Neural cell (in vitro differentiated cells): ENCODE data around the gene WDFY3. TPM values are rescaled to one million over a fixed set of nuclear protein-coding genes. Genes with fewer than 3 reads are reported as not detected.

Experiments used
- H2AFZ ChIP-seq: fragments of 200-600, 300-800 bp; sonication (generic), shearing (Covaris generic); 2 replicates; pipeline ENCODE4 v1.6.0; 2014; ENCODE audit warnings: low read depth, mild to moderate bottlenecking, antibody characterized with exemption, low read length, moderate library complexity
- H3F3A ChIP-seq: fragments of 200-600 bp; shearing (Covaris generic); 2 replicates; pipeline ENCODE4 v1.6.1; 2016; ENCODE audit warnings: mild to moderate bottlenecking, moderate library complexity, mixed read lengths, antibody characterized with exemption, low read length; ENCODE audit not compliant: insufficient read depth, poor library complexity, severe bottlenecking
- H3K27ac ChIP-seq: fragments of 200-600, 300-800 bp; sonication (generic), shearing (Covaris generic); 2 replicates; pipeline ENCODE4 v1.5.1; 2014; ENCODE audit warnings: mild to moderate bottlenecking, low read length, moderate library complexity
- H3K27me3 ChIP-seq: fragments of 300-800, 200-600 bp; sonication (generic), shearing (Covaris generic); 2 replicates; pipeline ENCODE4 v1.6.0; 2014; ENCODE audit warnings: mild to moderate bottlenecking, low read depth, low read length, moderate library complexity; ENCODE audit not compliant: insufficient read depth
- H3K36me3 ChIP-seq: fragments of 300-800, 200-600 bp; sonication (generic), shearing (Covaris generic); 2 replicates; pipeline ENCODE4 v1.5.1; 2014; ENCODE audit warnings: mild to moderate bottlenecking, antibody characterized with exemption, low read length, moderate library complexity; ENCODE audit not compliant: insufficient read depth
- H3K4me2 ChIP-seq: fragments of 300-800, 200-600 bp; sonication (generic), shearing (Covaris generic); 2 replicates; pipeline ENCODE4 v1.6.0; 2014; ENCODE audit warnings: mild to moderate bottlenecking, low read length
- H3K4me3 ChIP-seq: fragments of 300-800, 200-600 bp; sonication (generic), shearing (Covaris generic); 2 replicates; pipeline ENCODE4 v1.5.1; 2014; ENCODE audit warnings: mild to moderate bottlenecking, low read length, moderate library complexity
- H3K79me2 ChIP-seq: fragments of 200-600 bp; shearing (Covaris generic); replicated peaks from 2 replicates; pipeline ENCODE4 v1.6.0; 2014; ENCODE audit warnings: mild to moderate bottlenecking, low read length, moderate library complexity; ENCODE audit not compliant: insufficient read depth
- H3K9ac ChIP-seq: fragments of 300-800, 200-600 bp; sonication (generic), shearing (Covaris generic); 2 replicates; pipeline ENCODE4 v1.6.1; 2016; ENCODE audit warnings: mild to moderate bottlenecking, low read length, mixed read lengths
- H3K9me2 ChIP-seq: fragments of 200-600 bp; shearing (Covaris generic); 2 replicates; pipeline ENCODE4 v1.6.1; 2016; ENCODE audit warnings: mild to moderate bottlenecking, low read length, mixed read lengths; ENCODE audit not compliant: insufficient read depth
- H3K9me3 ChIP-seq: fragments of 200-600, 300-800 bp; sonication (generic), shearing (Covaris generic); 2 replicates; pipeline ENCODE4 v1.6.1; 2016; ENCODE audit warnings: mild to moderate bottlenecking, mixed run types, low read length, moderate library complexity, mixed read lengths
- H4K20me1 ChIP-seq: fragments of 200-600 bp; shearing (Covaris generic); 2 replicates; pipeline ENCODE4 v1.6.1; 2016; ENCODE audit warnings: mild to moderate bottlenecking, mixed run types; ENCODE audit not compliant: insufficient read depth
- CTCF ChIP-seq: fragments of 450-650 bp; IDR thresholded peaks from 2 replicates; pipeline ENCODE4 v1.5.1; 2014; ENCODE audit warnings: antibody characterized with exemption, mild to moderate bottlenecking, moderate library complexity; ENCODE audit not compliant: poor library complexity, severe bottlenecking
- EP300 ChIP-seq: fragments of 450-650 bp; conservative IDR thresholded peaks from 2 replicates; pipeline ENCODE4 v1.6.1; 2014; ENCODE audit warnings: antibody characterized with exemption, mild to moderate bottlenecking, moderate library complexity; ENCODE audit not compliant: poor library complexity, severe bottlenecking
- EZH2 ChIP-seq: fragments of 200-600, 300-800 bp; shearing (Covaris generic), sonication (generic); IDR thresholded peaks from 2 replicates; pipeline ENCODE4 v1.6.1; 2014; ENCODE audit warnings: antibody characterized with exemption, low read length, borderline replicate concordance, mild to moderate bottlenecking; ENCODE audit not compliant: insufficient read depth, poor library complexity, severe bottlenecking
- MXI1 ChIP-seq: fragments of 450-650 bp; conservative IDR thresholded peaks from 2 replicates; pipeline ENCODE4 v1.6.1; 2014; ENCODE audit warnings: antibody characterized with exemption, mild to moderate bottlenecking; ENCODE audit not compliant: poor library complexity, severe bottlenecking
- POLR2AphosphoS5 ChIP-seq: IDR thresholded peaks from 2 replicates; pipeline ENCODE4 v1.6.1; 2012
- RAD21 ChIP-seq: fragments of 450-650 bp; conservative IDR thresholded peaks from 2 replicates; pipeline ENCODE4 v1.6.1; 2014; ENCODE audit warnings: antibody characterized with exemption, mild to moderate bottlenecking, moderate library complexity
- SMC3 ChIP-seq: fragments of 450-650 bp; conservative IDR thresholded peaks from 2 replicates; pipeline ENCODE4 v1.6.1; 2014; ENCODE audit warnings: antibody characterized with exemption, mild to moderate bottlenecking, moderate library complexity; ENCODE audit not compliant: poor library complexity
- TAF1 ChIP-seq: IDR thresholded peaks from 2 replicates; pipeline ENCODE4 v1.6.1; 2012; ENCODE audit warnings: low read depth
- polyA plus RNA-seq: library from polyadenylated mRNA; depleted of rRNA; stranded (reverse); fragments of >200 nt; gene quantifications from 2 replicates; pipeline ENCODE4 v1.2.3, GENCODE V29; 2014
- TF ChIP-seq, protein P1 (sequence below): IDR thresholded peaks from 2 replicates; pipeline ENCODE4 v1.6.1; 2012; ENCODE audit warnings: borderline replicate concordance

WDFY3 gene
- polyA plus RNA-seq, 1 donor from 2014 or later: 39.8 TPM

- TF ChIP-seq POLR2AphosphoS5 (no peak), TAF1 (no peak), RAD21 (no peak), SMC3 (no peak)
- TF ChIP-seq, protein P1, sequence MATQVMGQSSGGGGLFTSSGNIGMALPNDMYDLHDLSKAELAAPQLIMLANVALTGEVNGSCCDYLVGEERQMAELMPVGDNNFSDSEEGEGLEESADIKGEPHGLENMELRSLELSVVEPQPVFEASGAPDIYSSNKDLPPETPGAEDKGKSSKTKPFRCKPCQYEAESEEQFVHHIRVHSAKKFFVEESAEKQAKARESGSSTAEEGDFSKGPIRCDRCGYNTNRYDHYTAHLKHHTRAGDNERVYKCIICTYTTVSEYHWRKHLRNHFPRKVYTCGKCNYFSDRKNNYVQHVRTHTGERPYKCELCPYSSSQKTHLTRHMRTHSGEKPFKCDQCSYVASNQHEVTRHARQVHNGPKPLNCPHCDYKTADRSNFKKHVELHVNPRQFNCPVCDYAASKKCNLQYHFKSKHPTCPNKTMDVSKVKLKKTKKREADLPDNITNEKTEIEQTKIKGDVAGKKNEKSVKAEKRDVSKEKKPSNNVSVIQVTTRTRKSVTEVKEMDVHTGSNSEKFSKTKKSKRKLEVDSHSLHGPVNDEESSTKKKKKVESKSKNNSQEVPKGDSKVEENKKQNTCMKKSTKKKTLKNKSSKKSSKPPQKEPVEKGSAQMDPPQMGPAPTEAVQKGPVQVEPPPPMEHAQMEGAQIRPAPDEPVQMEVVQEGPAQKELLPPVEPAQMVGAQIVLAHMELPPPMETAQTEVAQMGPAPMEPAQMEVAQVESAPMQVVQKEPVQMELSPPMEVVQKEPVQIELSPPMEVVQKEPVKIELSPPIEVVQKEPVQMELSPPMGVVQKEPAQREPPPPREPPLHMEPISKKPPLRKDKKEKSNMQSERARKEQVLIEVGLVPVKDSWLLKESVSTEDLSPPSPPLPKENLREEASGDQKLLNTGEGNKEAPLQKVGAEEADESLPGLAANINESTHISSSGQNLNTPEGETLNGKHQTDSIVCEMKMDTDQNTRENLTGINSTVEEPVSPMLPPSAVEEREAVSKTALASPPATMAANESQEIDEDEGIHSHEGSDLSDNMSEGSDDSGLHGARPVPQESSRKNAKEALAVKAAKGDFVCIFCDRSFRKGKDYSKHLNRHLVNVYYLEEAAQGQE: no peak
- H3K36me3 ChIP-seq: no peaks in the 10 kb centered on the region
- H3K9me3 ChIP-seq: no peaks in the 10 kb centered on the region
- H3K27ac ChIP-seq: no peak overlapping the region
- H2AFZ ChIP-seq: no peak overlapping the region
- no peak overlapping the region for H3K4me3 ChIP-seq
- no peak overlapping the region for H3K9ac ChIP-seq
- no peaks in the 10 kb centered on the region for H4K20me1 ChIP-seq
- H3K9me2 ChIP-seq: no peaks in the 10 kb centered on the region
- no peaks in the 10 kb centered on the region for H3K27me3 ChIP-seq
- H3K4me2 ChIP-seq: no peak overlapping the region
- H3K79me2 ChIP-seq: no peaks in the 10 kb centered on the region
- no peaks in the 10 kb centered on the region for H3F3A ChIP-seq
These were observed 7.4 kb upstream of the WDFY3 start for GRCh38 chr4:84973856-84974255.

- Histone ChIP-seq H3K9me2 (no peaks in the 10 kb centered on the region), H4K20me1 (no peaks in the 10 kb centered on the region), H3F3A (peaks cover 3% of the 10 kb centered on the region), H3K9ac (no peak overlapping the region), H3K36me3 (no peaks in the 10 kb centered on the region), H3K4me2 (no peak overlapping the region), H3K9me3 (no peaks in the 10 kb centered on the region), H3K27ac (no peak overlapping the region), H3K27me3 (no peaks in the 10 kb centered on the region), H3K79me2 (no peaks in the 10 kb centered on the region), H2AFZ (no peak overlapping the region), H3K4me3 (no peak overlapping the region)
- TF ChIP-seq POLR2AphosphoS5 (no peak), TAF1 (no peak), SMC3 (peak; percentile 78), CTCF (peak; percentile 82), RAD21 (peak; percentile 85)
These were observed 4.9 kb upstream of the WDFY3 start for GRCh38 chr4:84971319-84971932.

DNA sequence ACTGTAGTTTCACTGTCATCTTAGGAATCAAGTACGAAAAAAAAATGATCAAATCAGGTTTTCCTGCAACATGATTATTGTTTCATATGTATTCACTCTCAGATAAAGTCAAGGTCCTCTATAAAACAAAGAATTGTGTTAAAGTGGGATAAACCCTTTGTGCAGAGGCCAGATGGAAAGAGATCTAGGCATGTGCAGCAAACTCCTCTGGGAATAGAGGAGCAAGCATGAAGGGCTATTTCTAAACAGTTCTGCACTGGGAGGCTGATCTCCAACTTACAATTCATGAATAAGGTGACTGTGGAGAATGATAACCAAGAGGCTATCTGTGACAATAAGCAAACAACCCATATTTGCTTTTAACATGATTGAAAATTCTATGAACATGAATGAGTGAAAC is 2.4 kb upstream of the WDFY3 start:
- Histone ChIP-seq H3K79me2 (peaks cover 15% of the 10 kb centered on the region), H3K9ac (peak overlapping the region; percentile 25), H3K9me2 (no peaks in the 10 kb centered on the region), H3K4me2 (peak overlapping the region; percentile 8), H3K27ac (no peak overlapping the region), H3K27me3 (no peaks in the 10 kb centered on the region), H4K20me1 (no peaks in the 10 kb centered on the region), H2AFZ (peak overlapping the region; percentile 7), H3K36me3 (no peaks in the 10 kb centered on the region), H3F3A (peaks cover 9% of the 10 kb centered on the region), H3K9me3 (no peaks in the 10 kb centered on the region), H3K4me3 (no peak overlapping the region)
- TF ChIP-seq RAD21 (no peak), MXI1 (no peak), EP300 (no peak), EZH2 (no peak), TAF1 (no peak), CTCF (no peak), SMC3 (no peak), POLR2AphosphoS5 (no peak)
- TF ChIP-seq, protein P1: no peak
